Measurements from ENCODE around the gene VPS13A.

DNA sequence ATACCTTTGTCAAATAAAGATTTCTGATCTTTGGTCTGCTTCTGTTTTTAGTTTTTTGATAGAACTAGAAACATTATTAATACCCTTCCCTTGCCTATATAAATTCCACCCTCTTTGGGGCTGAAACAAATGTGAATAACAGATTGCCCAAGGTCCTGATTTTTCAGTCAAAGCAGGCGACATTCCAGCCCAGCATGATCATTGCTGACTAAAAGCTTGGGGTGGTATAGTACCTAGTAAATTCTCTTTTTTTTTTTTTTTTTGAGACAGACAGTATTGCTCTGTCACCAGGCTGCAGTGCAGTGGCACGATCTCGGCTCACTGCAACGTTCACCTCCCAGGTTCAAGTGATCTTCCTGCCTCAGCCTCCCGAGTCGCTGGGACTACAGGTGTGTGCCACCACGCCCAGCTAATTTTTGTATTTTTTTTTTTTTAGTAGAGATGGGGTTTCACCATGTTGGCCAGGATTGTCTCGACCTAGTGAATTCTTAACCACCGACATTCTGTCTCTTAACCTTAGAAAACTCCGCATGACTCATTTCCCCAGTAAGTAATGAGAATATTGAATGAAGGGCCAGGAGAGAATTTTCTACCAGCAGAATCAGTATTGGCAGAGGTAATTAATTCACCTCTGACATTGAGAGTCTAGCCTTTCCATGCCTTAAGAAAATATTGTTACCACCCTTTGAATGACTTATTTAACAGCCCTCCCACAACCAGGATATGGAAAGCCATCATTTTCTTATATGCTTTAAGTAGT, 244.4 kb downstream of the VPS13A start:
- no peak for TF ChIP-seq EZH2 (IDR thresholded peaks at IDR 0.05; ENCODE audit: borderline replicate concordance, insufficient read depth, low read length, poor library complexity, severe bottlenecking)
- TF ChIP-seq, protein P1, sequence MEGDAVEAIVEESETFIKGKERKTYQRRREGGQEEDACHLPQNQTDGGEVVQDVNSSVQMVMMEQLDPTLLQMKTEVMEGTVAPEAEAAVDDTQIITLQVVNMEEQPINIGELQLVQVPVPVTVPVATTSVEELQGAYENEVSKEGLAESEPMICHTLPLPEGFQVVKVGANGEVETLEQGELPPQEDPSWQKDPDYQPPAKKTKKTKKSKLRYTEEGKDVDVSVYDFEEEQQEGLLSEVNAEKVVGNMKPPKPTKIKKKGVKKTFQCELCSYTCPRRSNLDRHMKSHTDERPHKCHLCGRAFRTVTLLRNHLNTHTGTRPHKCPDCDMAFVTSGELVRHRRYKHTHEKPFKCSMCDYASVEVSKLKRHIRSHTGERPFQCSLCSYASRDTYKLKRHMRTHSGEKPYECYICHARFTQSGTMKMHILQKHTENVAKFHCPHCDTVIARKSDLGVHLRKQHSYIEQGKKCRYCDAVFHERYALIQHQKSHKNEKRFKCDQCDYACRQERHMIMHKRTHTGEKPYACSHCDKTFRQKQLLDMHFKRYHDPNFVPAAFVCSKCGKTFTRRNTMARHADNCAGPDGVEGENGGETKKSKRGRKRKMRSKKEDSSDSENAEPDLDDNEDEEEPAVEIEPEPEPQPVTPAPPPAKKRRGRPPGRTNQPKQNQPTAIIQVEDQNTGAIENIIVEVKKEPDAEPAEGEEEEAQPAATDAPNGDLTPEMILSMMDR (IDR thresholded peaks at IDR 0.05; ENCODE audit: poor library complexity, severe bottlenecking), result no peak
- TF ChIP-seq EP300 (conservative IDR thresholded peaks at IDR 0.05; ENCODE audit: poor library complexity, severe bottlenecking), result no peak
- no peak for TF ChIP-seq POLR2AphosphoS5 (IDR thresholded peaks at IDR 0.05)
- no peak for TF ChIP-seq RAD21 (conservative IDR thresholded peaks at IDR 0.05)
- no peak for TF ChIP-seq SMC3 (conservative IDR thresholded peaks at IDR 0.05; ENCODE audit: poor library complexity)
- TF ChIP-seq, protein P2, sequence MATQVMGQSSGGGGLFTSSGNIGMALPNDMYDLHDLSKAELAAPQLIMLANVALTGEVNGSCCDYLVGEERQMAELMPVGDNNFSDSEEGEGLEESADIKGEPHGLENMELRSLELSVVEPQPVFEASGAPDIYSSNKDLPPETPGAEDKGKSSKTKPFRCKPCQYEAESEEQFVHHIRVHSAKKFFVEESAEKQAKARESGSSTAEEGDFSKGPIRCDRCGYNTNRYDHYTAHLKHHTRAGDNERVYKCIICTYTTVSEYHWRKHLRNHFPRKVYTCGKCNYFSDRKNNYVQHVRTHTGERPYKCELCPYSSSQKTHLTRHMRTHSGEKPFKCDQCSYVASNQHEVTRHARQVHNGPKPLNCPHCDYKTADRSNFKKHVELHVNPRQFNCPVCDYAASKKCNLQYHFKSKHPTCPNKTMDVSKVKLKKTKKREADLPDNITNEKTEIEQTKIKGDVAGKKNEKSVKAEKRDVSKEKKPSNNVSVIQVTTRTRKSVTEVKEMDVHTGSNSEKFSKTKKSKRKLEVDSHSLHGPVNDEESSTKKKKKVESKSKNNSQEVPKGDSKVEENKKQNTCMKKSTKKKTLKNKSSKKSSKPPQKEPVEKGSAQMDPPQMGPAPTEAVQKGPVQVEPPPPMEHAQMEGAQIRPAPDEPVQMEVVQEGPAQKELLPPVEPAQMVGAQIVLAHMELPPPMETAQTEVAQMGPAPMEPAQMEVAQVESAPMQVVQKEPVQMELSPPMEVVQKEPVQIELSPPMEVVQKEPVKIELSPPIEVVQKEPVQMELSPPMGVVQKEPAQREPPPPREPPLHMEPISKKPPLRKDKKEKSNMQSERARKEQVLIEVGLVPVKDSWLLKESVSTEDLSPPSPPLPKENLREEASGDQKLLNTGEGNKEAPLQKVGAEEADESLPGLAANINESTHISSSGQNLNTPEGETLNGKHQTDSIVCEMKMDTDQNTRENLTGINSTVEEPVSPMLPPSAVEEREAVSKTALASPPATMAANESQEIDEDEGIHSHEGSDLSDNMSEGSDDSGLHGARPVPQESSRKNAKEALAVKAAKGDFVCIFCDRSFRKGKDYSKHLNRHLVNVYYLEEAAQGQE (IDR thresholded peaks at IDR 0.05; ENCODE audit: borderline replicate concordance), result no peak

All from neural cell (in vitro differentiated cells).